Stimulated activated CD8-positive, alpha-beta memory T cell treated with anti-CD3 and anti-CD28 coated beads, Interleukin-12 subunit alpha, Interleukin-12 subunit beta, amount 100 ng/mL, for 4 hours (primary cell): Measurements from ENCODE around the gene RAB30.

ENCODE experiments used
- DNase-seq: peaks from one replicate; pipeline ENCODE4 v3.0.0-alpha.2; 2020; ENCODE audit warnings: low read depth

Gene RAB30

GRCh38 chr11:83039566-83039965 is 32.1 kb downstream of the RAB30 start:
- no peak for DNase-seq

DNA sequence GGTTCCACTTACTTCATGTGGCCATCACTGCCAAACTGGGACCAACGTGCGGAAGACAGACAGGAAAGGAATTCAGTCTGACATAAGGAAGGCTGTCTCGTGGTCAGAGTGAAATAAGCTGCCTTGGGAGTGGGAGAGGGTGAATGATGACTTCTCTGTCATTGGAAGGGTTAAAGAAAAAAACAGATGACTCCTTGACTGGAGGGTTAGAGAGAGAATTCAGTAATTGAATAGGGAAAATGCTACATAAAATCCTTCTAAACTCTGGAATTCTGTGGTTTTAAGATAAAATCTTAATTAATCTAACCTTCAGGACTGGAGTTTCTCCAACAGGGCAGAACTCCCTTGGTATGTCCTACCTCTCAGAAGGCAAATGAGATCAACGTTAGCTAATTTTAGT is 33.8 kb downstream of the RAB30 start:
- no peak for DNase-seq

DNA sequence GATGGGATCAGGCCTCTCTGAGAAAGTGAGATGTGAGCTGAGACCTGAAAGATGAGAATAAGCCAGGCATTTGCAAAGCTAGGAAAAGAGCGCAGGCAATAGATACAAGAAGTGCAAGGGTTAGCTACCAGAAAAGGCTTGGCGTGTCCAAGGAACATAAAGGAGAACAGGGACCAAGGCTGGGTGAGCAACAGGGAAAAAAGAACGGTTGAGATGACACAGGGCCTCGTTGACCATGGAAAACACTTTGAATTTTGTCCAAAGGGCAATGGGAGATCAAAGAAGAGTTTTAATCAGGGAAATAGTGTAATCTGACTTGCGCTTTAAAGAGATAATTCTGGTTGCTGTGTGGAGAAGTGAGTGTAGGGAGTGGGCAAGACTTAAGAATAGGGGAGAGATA is 35.0 kb downstream of the RAB30 start:
- no peak for DNase-seq

DNA sequence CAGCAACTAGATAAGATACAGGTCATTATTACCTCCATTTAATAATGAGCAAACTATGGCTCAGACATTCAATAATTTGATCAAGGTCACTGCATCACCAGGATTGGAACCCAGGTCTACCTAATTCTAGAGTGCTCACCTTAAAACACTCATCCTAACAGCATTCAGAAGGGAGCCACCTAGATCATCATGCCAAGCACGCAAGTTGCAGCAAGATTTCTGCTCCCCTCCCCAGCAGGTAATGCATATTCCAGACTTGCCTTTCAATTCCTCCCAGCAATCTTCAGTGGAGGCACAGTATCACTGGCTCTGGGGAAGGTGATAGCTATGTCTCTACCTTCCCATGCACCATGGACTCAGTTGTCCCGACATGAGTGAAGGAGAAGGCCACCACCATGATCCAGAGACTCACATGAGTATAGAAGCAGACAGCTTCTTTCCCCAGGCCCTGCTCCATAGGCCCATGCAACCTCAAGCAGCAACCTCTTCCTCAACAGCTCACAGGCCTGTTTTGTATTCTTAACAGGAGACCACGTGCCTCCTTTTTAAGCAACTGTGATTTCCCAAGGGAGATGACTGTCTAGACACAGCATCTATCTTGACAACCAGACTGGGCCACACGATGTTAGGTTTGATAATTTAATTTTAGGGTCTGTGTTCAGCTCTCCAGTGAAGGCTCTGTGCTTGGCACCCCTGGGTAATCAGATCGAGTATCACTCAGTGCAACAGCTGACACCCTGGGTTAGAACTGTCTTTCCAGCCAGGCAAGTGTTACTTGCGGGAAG is 36.4 kb downstream of the RAB30 start:
- no peak for DNase-seq

DNA sequence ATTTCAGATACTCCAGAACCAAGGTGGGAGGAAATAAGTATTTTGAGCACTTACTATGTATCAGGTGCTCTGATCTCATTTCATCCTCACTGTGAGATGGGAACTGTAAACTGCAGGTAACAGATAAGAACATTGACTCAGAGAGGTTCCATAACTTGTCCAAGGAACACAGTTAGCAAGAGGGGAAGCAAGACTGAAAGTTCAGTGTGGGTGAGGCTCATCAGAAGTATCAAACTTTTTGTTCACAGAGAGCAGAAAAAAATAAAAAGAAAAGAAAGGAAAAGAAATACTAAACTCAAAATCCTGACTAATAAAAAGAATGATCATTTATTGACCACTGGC is 37.1 kb downstream of the RAB30 start:
- no peak for DNase-seq

DNA sequence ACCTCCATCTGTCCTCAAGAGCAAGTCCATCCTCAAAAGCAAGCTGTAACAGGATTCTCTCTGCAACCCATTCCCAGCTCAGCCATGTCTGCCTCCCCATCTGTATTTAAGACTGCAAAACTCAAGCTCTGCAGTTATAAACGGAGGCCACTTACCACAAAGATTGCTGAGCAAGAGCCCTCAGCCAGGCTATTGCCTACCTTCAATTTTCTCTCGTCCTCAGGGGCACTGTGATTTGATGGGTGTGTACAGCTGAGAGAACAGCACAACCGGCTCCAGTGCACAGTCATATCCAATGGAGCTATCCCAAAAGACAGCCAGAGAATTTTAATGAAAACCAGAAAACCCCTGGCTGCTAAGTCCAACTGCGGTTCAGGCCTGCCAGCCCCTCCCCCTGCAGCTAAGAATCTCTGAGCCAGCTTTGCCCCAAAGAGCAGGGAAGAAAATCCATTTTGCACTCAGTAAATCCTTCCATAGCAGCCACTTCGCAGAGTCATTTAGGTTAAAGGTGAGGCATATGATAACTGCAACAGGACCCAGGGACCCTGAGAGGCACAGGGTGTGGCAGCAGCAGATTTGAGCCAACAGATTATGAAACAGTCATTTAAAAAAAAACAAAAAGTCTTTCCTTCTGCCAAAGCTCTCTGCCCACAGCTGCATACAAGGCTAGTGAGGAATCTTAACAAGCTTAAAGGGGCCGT is 37.6 kb downstream of the RAB30 start:
- DNase-seq: no peak

DNA sequence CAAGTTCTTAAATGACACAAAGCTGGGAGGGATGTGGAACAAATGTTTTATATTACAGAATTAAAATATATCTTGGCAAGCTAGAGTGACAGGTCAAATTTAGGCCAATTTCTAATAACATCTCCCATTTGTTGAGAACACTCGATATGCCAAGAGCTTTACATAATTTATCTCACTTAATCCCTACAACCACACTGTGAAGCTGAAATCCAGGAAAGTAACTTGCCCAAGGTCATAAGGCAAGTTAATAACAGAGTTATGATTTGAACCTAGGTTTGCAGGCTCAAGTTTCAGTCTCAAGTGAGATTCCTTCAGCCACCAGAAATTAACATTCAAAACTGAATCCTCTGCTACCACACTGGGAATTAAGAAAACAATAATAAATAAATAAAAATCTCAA is 38.3 kb downstream of the RAB30 start:
- no peak for DNase-seq

GRCh38 chr11:83031127-83031526 is 40.6 kb downstream of the RAB30 start:
- no peak for DNase-seq

DNA sequence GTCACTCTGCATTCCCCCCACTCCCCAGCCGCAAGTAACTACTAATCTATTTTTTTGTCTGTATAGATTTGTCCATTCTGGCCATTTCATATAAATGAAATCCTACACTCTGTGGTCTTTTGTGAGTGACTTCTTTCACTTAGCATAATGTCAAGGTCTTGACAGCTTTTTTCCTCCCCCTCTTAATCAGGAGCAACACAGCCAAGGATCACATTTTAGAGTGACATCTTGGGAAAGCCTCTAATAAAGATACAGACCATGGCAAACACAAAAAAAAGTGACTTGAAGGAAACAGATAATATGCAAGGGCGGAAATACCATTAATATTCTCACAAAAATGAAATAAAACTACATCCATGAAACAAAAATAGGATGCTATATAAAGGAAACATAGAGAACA is 43.9 kb downstream of the RAB30 start:
- DNase-seq: no peak

- no peak for DNase-seq
Observed at GRCh38 chr11:83027289-83027688, 44.4 kb downstream of the RAB30 start.

- no peak for DNase-seq
Observed at GRCh38 chr11:83026229-83026628, 45.5 kb downstream of the RAB30 start.

DNA sequence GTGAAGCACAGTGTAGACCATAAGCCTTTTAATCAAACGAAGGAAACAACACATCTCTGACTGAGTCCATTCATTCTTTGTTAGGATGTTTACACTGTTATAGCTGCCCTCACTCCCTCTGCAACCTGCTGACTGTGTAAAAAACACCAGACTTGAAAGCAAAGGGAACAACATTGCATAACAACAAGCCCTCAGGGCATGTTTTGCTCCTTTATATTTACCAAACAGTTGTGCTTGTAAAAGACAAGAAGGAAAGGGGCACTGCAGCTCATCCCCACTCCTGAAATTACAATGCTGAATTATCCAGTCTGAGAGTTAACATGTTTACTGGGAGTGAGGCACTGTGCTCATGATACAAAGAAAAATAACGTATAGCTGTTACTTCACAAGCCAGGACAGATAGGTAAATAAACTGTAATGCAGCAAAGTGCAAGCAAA is 46.4 kb downstream of the RAB30 start:
- DNase-seq: no peak

DNA sequence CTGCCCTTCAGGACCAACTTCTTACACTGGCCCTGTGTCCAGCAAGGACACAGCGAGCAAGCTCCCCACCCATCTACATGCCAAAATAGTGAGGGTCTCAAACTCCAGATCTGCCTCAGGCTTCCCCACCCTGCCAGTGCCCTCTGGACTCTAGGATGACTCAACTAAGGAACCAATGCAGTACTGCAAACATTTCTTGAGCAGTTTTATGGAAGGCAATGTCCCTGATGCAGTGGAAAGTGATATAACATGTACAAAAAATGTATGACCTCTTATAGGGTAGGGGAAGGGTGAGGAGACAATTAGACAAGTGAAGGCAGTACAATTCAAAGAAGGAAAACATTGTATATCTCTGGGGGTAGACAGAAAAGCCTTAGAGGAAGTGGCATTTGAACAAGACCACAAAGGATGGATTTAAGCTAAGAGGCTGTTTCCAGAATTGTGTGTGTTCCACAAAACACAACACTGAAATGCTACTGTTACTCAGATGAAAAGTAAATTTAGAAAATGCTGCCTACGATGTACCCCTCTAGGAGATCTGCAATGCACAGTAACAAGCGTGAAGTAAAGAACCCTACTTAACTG is 47.3 kb downstream of the RAB30 start:
- no peak for DNase-seq

DNA sequence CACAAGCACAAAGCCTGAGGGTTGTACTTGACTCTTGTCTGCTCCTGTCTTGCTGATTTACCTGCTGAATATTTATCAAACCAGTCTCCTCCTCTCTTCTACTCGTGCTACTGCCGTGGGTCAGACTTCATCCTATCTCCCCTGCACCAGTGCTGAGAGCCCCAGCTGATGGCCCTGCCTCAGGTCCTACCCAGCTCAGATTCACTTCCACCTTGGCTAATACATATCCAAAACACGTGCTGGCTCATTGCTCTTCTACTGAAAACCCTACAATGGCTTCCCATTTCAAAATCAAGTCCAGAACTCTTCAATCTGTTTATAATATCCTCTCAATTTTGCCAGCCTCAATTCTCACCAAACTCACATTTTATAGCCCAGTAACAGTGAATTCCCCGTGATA is 48.3 kb downstream of the RAB30 start:
- DNase-seq: no peak

DNA sequence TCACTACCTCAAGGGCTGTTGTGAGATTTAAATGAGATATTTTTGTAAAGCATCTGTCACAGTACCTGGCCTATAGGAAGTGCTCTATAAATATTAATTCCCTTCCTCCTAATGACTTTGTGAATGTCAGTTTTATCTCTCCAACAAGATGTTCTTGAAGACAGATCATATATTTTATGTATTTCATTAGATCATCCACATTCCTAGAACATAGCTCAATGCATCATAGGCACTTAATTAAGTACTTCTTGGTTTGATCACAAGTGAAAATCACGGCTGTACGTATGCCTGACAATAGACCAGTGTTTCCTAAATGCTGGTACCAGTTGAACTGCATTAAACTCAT is 49.9 kb downstream of the RAB30 start:
- no peak for DNase-seq

- no peak for DNase-seq
Observed at GRCh38 chr11:83020942-83021779, 50.5 kb downstream of the RAB30 start.

DNA sequence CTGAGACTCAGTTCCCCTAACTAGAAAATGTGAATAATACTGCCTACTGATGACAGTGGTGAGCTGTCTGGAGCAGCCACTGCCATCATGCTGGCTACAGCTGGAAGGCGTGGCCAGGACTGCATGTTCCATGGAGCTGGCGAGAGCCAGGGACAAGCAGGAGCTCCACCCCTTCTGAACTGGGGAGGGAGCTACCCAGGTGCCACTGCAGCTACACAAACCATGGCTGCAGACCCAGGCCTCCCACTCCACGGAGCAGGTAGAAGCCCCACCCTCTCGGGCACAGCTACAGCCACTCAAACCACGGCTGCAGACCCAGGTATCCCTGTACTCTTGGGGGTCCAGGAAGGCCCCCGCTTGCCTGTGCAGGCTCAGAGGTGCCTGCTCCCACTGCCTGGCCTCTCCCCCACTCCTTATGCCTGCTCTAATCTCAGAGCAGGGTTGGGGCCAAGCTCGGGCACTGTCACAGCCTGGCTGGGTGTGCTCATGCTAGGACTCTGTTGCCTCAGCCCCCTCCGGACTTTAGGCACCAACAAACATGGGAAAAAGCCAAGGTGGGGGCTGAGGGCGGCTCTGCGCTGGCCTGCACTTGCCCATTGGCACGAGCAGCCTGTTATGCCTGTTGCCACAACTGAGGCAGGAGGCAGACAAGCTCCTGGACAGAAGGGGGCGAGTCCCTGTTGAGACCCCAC is 51.7 kb downstream of the RAB30 start:
- no peak for DNase-seq

GRCh38 chr11:83014951-83015350 is 56.7 kb downstream of the RAB30 start:
- no peak for DNase-seq

GRCh38 chr11:83012168-83013067 is 59.3 kb downstream of the RAB30 start:
- no peak for DNase-seq

- DNase-seq: no peak
Observed at GRCh38 chr11:83011333-83012167, 60.1 kb downstream of the RAB30 start.
